ENCODE results near the gene SGCE.

DNA sequence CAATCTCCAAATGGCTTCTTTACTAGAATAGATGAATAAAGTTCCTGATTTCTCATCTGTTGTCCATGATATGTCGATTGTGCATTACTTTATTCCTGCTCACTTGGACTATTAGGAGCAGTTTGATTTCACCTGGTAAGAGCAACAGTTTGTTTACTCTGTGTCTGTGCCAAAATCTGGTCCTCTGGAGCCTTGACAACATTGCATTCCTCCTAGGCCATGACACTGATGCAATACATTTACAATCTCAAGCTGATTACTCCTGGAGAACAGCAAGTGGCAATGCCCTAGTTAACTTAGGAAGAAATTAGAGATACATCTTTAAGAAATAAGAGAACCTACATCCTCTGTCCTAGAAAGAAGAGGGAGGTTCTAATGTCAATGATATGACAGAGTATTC lies 71.8 kb downstream of the SGCE start:
- TF ChIP-seq, protein P1, sequence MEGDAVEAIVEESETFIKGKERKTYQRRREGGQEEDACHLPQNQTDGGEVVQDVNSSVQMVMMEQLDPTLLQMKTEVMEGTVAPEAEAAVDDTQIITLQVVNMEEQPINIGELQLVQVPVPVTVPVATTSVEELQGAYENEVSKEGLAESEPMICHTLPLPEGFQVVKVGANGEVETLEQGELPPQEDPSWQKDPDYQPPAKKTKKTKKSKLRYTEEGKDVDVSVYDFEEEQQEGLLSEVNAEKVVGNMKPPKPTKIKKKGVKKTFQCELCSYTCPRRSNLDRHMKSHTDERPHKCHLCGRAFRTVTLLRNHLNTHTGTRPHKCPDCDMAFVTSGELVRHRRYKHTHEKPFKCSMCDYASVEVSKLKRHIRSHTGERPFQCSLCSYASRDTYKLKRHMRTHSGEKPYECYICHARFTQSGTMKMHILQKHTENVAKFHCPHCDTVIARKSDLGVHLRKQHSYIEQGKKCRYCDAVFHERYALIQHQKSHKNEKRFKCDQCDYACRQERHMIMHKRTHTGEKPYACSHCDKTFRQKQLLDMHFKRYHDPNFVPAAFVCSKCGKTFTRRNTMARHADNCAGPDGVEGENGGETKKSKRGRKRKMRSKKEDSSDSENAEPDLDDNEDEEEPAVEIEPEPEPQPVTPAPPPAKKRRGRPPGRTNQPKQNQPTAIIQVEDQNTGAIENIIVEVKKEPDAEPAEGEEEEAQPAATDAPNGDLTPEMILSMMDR (IDR thresholded peaks at IDR 0.05) = no peak
- no peak for TF ChIP-seq EZH2 (IDR thresholded peaks at IDR 0.05; ENCODE audit: borderline replicate concordance, insufficient read depth, low read depth, low read length, poor library complexity, severe bottlenecking)
